HFFc6 (cell line): Measurements from ENCODE around the gene ECI2. TPM values are rescaled to one million over a fixed set of nuclear protein-coding genes. Genes with fewer than 3 reads are reported as not detected.

ENCODE experiments used
- DNase-seq: peaks from one replicate; pipeline ENCODE4 v3.0.0-alpha.2; 2018
- H3K27ac Mint-ChIP-seq: 2 replicates; pipeline ENCODE4 v1.8.0; 2020; ENCODE audit warnings: mild to moderate bottlenecking, mixed read lengths
- H3K27me3 Mint-ChIP-seq: 2 replicates; pipeline ENCODE4 v1.8.0; 2021; ENCODE audit warnings: mild to moderate bottlenecking, moderate library complexity, mixed read lengths; ENCODE audit not compliant: insufficient read depth
- H3K36me3 Mint-ChIP-seq: 2 replicates; pipeline ENCODE4 v1.8.0; 2021; ENCODE audit warnings: low read depth, mixed read lengths
- H3K4me1 Mint-ChIP-seq: 2 replicates; pipeline ENCODE4 v1.8.0; 2020; ENCODE audit warnings: low read depth, mixed read lengths
- H3K4me3 Mint-ChIP-seq: 2 replicates; pipeline ENCODE4 v1.8.0; 2020; ENCODE audit warnings: mild to moderate bottlenecking, moderate library complexity, mixed read lengths
- H3K9me3 Mint-ChIP-seq: 2 replicates; pipeline ENCODE4 v1.8.0; 2020; ENCODE audit warnings: mild to moderate bottlenecking, mixed read lengths
- CTCF ChIP-seq: fragments of 200-600 bp; sonication (generic); IDR thresholded peaks from 2 replicates; pipeline ENCODE4 v1.5.0; 2021; ENCODE audit warnings: antibody characterized with exemption, mild to moderate bottlenecking
- total RNA-seq, 6 experiments: library from RNA; stranded (reverse); fragmentation: NEBNext Ultra II Directional; extraction: Animal tissue kit (Norgen Biotek cat#: 25700); gene quantifications; 2 replicates in 1 of 6; 3 replicates in 5 of 6; pipeline ENCODE4 v1.2.3, GENCODE V29; 2021

ECI2 gene
- total RNA-seq, 6 experiments from 2014 or later: 84.1 to 107 (median 102) TPM

GRCh38 chr6:4159491-4159890 is 24.1 kb upstream of the ECI2 start:
- Mint-ChIP-seq H3K36me3 (no peaks in the 10 kb centered on the region), H3K4me1 (peaks cover 13% of the 10 kb centered on the region), H3K4me3 (no peak overlapping the region), H3K27ac (no peak overlapping the region), H3K9me3 (no peaks in the 10 kb centered on the region), H3K27me3 (peaks cover 2% of the 10 kb centered on the region)
- DNase-seq: no peak
- no peak for TF ChIP-seq CTCF

GRCh38 chr6:4157506-4157905 is 22.1 kb upstream of the ECI2 start:
- no peak overlapping the region for H3K4me3 Mint-ChIP-seq
- no peak for TF ChIP-seq CTCF
- H3K27ac Mint-ChIP-seq: no peak overlapping the region
- H3K27me3 Mint-ChIP-seq: no peaks in the 10 kb centered on the region; the same call in none of the 2 replicates
- no peak for DNase-seq
- H3K36me3 Mint-ChIP-seq: no peaks in the 10 kb centered on the region
- peaks cover 8% of the 10 kb centered on the region for H3K4me1 Mint-ChIP-seq
- H3K9me3 Mint-ChIP-seq: no peaks in the 10 kb centered on the region

DNA sequence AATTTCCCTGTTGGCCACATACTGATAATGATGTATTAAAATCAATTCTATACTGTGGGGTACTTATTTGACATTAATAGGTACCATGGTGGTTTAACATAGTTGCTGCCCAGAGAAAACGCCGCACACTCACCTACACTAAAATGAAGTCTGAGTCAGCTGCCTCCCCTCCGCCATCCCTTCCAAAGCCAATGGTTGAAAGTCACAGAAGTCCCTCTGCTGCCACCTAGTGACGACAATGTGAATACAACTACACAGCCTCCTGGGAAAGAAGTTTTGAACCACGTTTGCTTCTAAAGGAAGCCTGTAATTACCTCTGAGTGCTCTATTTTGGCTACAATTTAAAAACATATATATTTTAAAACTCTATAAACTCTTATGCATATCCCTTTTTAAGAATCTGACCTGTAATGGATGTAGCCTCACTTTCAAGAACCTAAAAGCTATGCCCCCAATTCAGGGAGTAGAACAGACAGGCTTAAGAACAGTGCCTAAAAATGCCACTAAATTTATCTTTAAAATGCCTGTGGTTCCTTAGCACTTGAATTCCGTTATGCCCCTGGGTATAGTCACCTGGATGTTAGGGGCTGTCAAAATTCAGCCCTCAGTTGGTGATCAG is 20.6 kb upstream of the ECI2 start:
- peak; percentile 84 for DNase-seq
- H3K9me3 Mint-ChIP-seq: no peaks in the 10 kb centered on the region
- no peaks in the 10 kb centered on the region for H3K36me3 Mint-ChIP-seq
- no peak overlapping the region for H3K4me3 Mint-ChIP-seq
- peak; percentile 95 for TF ChIP-seq CTCF
- H3K27me3 Mint-ChIP-seq: no peaks in the 10 kb centered on the region; the same call in none of the 2 replicates
- H3K4me1 Mint-ChIP-seq: peaks cover 8% of the 10 kb centered on the region
- H3K27ac Mint-ChIP-seq: no peak overlapping the region

- H3K36me3 Mint-ChIP-seq: no peaks in the 10 kb centered on the region
- peaks cover 8% of the 10 kb centered on the region for H3K4me1 Mint-ChIP-seq
- DNase-seq: no peak
- no peaks in the 10 kb centered on the region for H3K9me3 Mint-ChIP-seq
- H3K27ac Mint-ChIP-seq: no peak overlapping the region
- TF ChIP-seq CTCF: no peak
- no peak overlapping the region for H3K4me3 Mint-ChIP-seq
- H3K27me3 Mint-ChIP-seq: no peaks in the 10 kb centered on the region
These were observed 18.2 kb upstream of the ECI2 start for GRCh38 chr6:4153514-4153985.

DNA sequence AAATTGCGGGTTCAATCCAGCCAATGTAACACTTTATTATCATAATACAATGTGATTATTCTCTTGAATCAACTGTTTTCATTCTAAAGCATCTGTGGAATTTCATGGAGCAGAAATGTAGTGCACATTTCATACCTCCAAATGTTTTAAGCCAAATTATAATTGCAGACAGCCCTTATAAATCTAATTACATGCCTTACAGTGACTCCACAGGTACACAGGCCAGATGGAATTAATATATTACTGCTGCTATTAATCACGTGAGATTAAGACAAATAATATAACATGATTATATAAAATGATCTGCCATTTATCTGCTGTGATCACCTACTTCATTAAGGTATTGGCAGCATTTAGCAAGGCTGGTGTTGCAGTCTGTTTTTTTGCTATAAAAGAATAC is 9.7 kb upstream of the ECI2 start:
- Mint-ChIP-seq H3K36me3 (no peaks in the 10 kb centered on the region), H3K27me3 (no peaks in the 10 kb centered on the region), H3K4me3 (no peak overlapping the region), H3K27ac (no peak overlapping the region), H3K9me3 (no peaks in the 10 kb centered on the region), H3K4me1 (no peaks in the 10 kb centered on the region)
- no peak for DNase-seq
- TF ChIP-seq CTCF: no peak
